Lower leg skin (tissue), 3 donors: ENCODE measurements around the gene SURF2.

Source experiments
- POLR2A ChIP-seq, 2 donors: fragments of 450-650 bp; IDR thresholded peaks; one replicate each; pipeline ENCODE4 v1.6.1; 2016 to 2017; ENCODE audit warnings: antibody characterized with exemption in 2 of 2, mild to moderate bottlenecking in 1 of 2, moderate library complexity in 1 of 2
- TF ChIP-seq, protein P1 (sequence below), 3 donors: fragments of 450-650 bp; IDR thresholded peaks; one replicate each; pipeline ENCODE4 v1.5.1; 2016; ENCODE audit warnings: antibody characterized with exemption in 3 of 3, mild to moderate bottlenecking in 3 of 3, moderate library complexity in 2 of 3

DNA sequence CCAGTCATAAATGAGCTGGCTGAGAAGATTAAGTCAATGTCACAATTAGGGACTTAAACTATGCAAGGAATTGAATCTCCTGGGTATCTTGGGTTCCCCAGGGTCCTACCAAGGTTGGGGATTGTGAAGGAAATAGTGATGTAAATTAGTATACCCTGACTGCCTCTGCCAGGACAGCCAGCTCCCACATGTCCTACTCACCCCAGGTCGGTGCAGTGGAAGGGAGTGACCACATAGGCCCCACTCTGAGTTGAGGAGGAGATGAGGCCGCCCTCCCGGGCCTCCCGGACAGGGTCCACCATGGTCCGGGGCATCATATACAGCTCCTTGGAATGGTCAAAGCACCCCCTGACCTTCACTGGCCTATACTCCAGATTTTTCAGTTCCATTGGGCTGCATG is 2.8 kb upstream of the SURF2 start:
- TF ChIP-seq, protein P1, sequence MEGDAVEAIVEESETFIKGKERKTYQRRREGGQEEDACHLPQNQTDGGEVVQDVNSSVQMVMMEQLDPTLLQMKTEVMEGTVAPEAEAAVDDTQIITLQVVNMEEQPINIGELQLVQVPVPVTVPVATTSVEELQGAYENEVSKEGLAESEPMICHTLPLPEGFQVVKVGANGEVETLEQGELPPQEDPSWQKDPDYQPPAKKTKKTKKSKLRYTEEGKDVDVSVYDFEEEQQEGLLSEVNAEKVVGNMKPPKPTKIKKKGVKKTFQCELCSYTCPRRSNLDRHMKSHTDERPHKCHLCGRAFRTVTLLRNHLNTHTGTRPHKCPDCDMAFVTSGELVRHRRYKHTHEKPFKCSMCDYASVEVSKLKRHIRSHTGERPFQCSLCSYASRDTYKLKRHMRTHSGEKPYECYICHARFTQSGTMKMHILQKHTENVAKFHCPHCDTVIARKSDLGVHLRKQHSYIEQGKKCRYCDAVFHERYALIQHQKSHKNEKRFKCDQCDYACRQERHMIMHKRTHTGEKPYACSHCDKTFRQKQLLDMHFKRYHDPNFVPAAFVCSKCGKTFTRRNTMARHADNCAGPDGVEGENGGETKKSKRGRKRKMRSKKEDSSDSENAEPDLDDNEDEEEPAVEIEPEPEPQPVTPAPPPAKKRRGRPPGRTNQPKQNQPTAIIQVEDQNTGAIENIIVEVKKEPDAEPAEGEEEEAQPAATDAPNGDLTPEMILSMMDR (IDR thresholded peaks at IDR 0.05), result no peak
- no peak for TF ChIP-seq POLR2A (IDR thresholded peaks at IDR 0.05)
